Chondrocyte (in vitro differentiated cells): ENCODE data around the gene ORC2. TPM values are rescaled to one million over a fixed set of nuclear protein-coding genes. Genes with fewer than 3 reads are reported as not detected.
A peak's percentile ranks its signal among the peaks of the same experiment; 100 is the strongest.
"Not testable (repeated sequence)": the region's sequence is repeated elsewhere in the genome, so short reads cannot be mapped to it uniquely, and the experiment has no call there.

Experiments used
- DNase-seq: peaks from one replicate; pipeline ENCODE4 v3.0.0; 2021; ENCODE audit warnings: mixed read lengths, low spot score
- H3K27ac Mint-ChIP-seq: one replicate; pipeline ENCODE4 v1.8.0; 2021; ENCODE audit warnings: mild to moderate bottlenecking, moderate library complexity, mixed read lengths; ENCODE audit not compliant: unreplicated experiment
- H3K27me3 Mint-ChIP-seq: 2 replicates; pipeline ENCODE4 v1.8.0; 2021; ENCODE audit warnings: low read depth, mixed read lengths
- H3K36me3 Mint-ChIP-seq: 2 replicates; pipeline ENCODE4 v1.8.0; 2021; ENCODE audit warnings: low read depth, mixed read lengths
- H3K4me1 Mint-ChIP-seq: 2 replicates; pipeline ENCODE4 v1.8.0; 2021; ENCODE audit warnings: low read depth, mild to moderate bottlenecking, mixed read lengths
- H3K4me3 Mint-ChIP-seq: one replicate; pipeline ENCODE4 v1.8.0; 2021; ENCODE audit warnings: mild to moderate bottlenecking, moderate library complexity, mixed read lengths; ENCODE audit not compliant: unreplicated experiment
- H3K9me3 Mint-ChIP-seq: 2 replicates; pipeline ENCODE4 v1.8.0; 2021; ENCODE audit warnings: low read depth, mixed read lengths
- total RNA-seq: library from RNA; stranded (reverse); gene quantifications from 3 replicates; pipeline ENCODE4 v1.2.1, GENCODE V29; 2021
- TF ChIP-seq, protein P1 (sequence below): fragments of 200-600 bp; sonication (generic); IDR thresholded peaks from 2 replicates; pipeline ENCODE4 v1.5.0; 2021; ENCODE audit warnings: antibody characterized with exemption, mild to moderate bottlenecking, moderate library complexity

Gene ORC2
- total RNA-seq, 1 donor from 2014 or later, result 19.2 TPM

DNA sequence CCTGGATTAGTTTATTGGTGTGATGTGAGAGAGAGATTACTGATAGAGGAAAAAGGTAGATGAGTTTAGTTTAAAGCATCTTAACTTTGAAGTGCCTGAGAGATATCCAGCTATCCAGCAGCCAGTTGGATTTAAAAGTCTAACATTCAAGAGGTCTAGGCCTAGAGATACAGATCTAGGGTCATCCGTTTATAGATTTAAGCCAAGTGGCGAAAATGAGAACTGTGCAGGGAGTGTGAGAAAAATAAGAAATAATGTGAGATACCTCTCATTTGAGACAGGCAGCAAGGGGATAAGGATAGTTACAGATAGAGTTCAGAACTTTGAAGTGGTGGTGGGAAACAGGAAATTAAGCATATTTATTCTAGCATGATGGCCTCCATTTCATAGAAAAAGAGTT, 5.3 kb upstream of the ORC2 start:
- Mint-ChIP-seq H3K27me3 (no peaks in the 10 kb centered on the region), H3K4me1 (peaks cover 23% of the 10 kb centered on the region), H3K4me3 (no peak overlapping the region), H3K27ac (no peak overlapping the region), H3K9me3 (no peaks in the 10 kb centered on the region), H3K36me3 (no peaks in the 10 kb centered on the region)
- no peak for DNase-seq
- TF ChIP-seq, protein P1, sequence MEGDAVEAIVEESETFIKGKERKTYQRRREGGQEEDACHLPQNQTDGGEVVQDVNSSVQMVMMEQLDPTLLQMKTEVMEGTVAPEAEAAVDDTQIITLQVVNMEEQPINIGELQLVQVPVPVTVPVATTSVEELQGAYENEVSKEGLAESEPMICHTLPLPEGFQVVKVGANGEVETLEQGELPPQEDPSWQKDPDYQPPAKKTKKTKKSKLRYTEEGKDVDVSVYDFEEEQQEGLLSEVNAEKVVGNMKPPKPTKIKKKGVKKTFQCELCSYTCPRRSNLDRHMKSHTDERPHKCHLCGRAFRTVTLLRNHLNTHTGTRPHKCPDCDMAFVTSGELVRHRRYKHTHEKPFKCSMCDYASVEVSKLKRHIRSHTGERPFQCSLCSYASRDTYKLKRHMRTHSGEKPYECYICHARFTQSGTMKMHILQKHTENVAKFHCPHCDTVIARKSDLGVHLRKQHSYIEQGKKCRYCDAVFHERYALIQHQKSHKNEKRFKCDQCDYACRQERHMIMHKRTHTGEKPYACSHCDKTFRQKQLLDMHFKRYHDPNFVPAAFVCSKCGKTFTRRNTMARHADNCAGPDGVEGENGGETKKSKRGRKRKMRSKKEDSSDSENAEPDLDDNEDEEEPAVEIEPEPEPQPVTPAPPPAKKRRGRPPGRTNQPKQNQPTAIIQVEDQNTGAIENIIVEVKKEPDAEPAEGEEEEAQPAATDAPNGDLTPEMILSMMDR, result no peak

DNA sequence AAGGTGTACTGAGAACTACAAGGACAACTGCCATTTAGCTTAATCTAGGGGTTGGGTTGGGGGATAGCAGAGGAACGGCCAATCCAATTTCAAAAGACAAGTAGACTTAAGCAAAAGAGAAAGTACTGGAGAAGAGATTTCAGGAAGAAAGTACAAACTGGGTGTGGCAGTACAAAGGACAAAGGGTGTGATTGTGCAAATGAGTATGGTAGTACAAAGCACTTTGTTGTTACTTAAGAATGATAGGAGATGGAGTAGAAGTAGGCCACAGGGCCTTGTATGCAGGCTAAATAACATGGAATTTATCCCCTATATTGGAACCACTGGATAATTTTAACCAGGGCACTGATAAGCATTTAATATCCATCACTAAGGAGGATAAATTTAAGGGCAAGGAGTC, 4.7 kb upstream of the ORC2 start:
- TF ChIP-seq, protein P1, result no peak
- Mint-ChIP-seq H3K36me3 (no peaks in the 10 kb centered on the region), H3K4me3 (no peak overlapping the region), H3K9me3 (no peaks in the 10 kb centered on the region), H3K4me1 (peaks cover 25% of the 10 kb centered on the region), H3K27me3 (no peaks in the 10 kb centered on the region), H3K27ac (no peak overlapping the region)
- no peak for DNase-seq

DNA sequence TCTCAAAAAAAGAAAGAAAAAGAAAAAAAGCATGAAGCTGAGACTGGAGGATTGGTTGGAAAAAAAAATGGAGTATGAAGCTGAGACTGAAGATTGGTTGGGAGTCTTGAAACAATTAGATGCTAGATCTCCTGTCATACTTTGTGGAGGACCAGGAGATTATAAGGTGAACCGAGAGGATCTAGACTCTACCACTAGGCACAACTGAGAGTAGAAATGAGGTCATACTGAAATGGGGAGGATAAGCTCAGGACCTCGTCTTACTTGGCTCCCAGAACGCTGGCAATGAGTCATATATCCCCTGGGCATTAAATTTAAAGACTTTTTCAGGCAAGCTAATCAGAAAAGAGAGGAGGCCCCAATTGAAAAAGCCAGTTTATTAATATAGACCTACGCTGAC, 3.3 kb upstream of the ORC2 start:
- peaks cover 37% of the 10 kb centered on the region for H3K4me1 Mint-ChIP-seq

DNA sequence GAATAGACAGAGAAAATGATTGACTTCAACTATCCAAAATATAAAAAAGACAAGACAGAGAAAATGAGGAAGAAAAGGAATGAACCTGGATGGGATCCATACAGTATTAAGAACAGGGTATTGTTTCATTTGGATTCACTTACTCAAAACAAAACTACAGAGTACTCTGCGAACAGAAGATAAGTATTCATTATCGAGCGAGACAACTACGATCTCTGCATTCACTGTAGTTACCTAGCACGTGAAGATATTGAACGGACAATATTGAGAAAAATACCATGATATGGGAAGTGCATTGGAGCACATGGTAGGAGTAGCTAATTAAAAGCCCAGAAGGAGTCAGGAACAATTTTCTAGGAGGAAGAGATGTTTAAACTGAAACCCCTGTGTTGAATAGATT, 1.0 kb upstream of the ORC2 start:
- Mint-ChIP-seq H3K36me3 (no peaks in the 10 kb centered on the region), H3K9me3 (no peaks in the 10 kb centered on the region), H3K27ac (peak overlapping the region; percentile 92), H3K4me1 (peaks cover 42% of the 10 kb centered on the region), H3K4me3 (peak overlapping the region; percentile 94), H3K27me3 (no peaks in the 10 kb centered on the region)
- DNase-seq, result no peak
- TF ChIP-seq, protein P1, result no peak

More for the DNA sequence above, 3.3 kb upstream of the ORC2 start:
- H3K4me3 Mint-ChIP-seq, result no peak overlapping the region
- DNase-seq, result no peak
- TF ChIP-seq, protein P1, result no peak
- H3K27ac Mint-ChIP-seq, result peak overlapping the region; percentile 59
- no peaks in the 10 kb centered on the region for H3K9me3 Mint-ChIP-seq
- no peaks in the 10 kb centered on the region for H3K36me3 Mint-ChIP-seq
- no peaks in the 10 kb centered on the region for H3K27me3 Mint-ChIP-seq

DNA sequence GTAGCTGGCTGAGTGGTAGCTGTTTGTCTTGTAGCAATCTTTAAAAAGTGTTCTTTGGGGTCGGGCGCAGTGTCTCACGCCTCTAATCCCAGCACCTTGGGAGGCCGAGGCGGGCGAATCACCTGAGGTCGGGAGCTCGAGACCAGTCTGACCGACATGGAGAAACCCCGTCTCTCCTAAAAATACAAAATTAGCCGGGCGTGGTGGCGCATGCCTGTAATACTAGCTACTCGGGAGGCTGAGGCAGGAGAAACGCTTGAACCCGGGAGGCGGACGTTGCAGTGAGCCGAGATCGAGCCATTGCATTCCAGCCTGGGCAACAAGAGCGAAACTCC, 425 bp upstream of the ORC2 start:
- H3K36me3 Mint-ChIP-seq, H3K9me3 Mint-ChIP-seq, H3K27me3 Mint-ChIP-seq, DNase-seq: not testable (repeated sequence)
- Mint-ChIP-seq H3K4me3 (peak overlapping the region; percentile 94), H3K4me1 (peaks cover 42% of the 10 kb centered on the region), H3K27ac (peak overlapping the region; percentile 92)

DNA sequence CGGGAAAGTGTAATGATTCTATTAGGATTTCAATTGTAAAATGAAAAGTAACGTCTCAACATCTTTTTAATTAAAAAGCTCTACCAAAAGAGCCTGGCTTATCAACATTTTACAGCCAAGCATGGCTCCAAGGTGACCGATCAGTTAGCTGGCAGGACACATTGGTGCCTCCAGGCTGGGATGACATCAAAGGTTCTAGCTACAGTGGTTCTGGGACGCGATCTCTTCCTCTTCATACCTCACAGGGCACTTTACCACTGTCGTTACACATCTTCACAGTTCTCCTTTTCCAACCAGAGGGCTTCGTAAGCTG, 693 bp downstream of the ORC2 start:
- Mint-ChIP-seq H3K4me3 (peak overlapping the region; percentile 94), H3K4me1 (peaks cover 42% of the 10 kb centered on the region), H3K36me3 (peaks cover 4% of the 10 kb centered on the region), H3K27ac (peak overlapping the region; percentile 92), H3K27me3 (no peaks in the 10 kb centered on the region), H3K9me3 (no peaks in the 10 kb centered on the region)
- TF ChIP-seq, protein P1, result no peak
- no peak for DNase-seq
